K562 (cell line): Measurements from ENCODE around the gene AK2. TPM values are rescaled to one million over a fixed set of nuclear protein-coding genes. Genes with fewer than 3 reads are reported as not detected.

ENCODE experiments used
- ATAC-seq: fragments of 200-7000 bp; cut with Tn5 transposase; 3 replicates; pipeline ENCODE4 v1.9.1; 2020; ENCODE audit warnings: moderate library complexity
- BruUV-seq: library from RNA; stranded (reverse); fragments of 400-500 nt; replicated peaks from 2 replicates; lab custom pipeline; 2021; lab: Mats Ljungman, UMichigan
- CTCF ChIA-PET: fragments of 300-600 bp; formaldehyde crosslinking; extraction: SDS; loops from one replicate; lab custom pipeline; 2021; ENCODE audit warnings: low intra/inter-chr PET ratio; lab: Yijun Ruan, JAX
- POLR2A ChIA-PET: fragments of 300-600, 350-650 bp; sonication (Branson Sonifier 250); formaldehyde crosslinking; extraction: SDS; loops from one replicate; lab custom pipeline; 2021; ENCODE audit warnings: antibody characterized with exemption, inconsistent platforms; lab: Yijun Ruan, JAX
- DNase-seq, 4 experiments: peaks; one replicate each; pipeline versions ENCODE4 v3.0.0 to v3.0.0-alpha.2; 2011 to 2018; ENCODE audit warnings: low spot score in 3 of 4, mixed read lengths in 3 of 4; ENCODE audit errors: extremely low read depth in 1 of 4
- FAIRE-seq: peaks from 2 replicates; lab custom pipeline; 2011; peaks lifted over from hg19 to GRCh38; lab: Jason Lieb, UNC
- H2AFZ ChIP-seq: 2 replicates; pipeline ENCODE4 v1.6.0; 2011; ENCODE audit warnings: low read depth, low read length, control low read depth, inconsistent platforms
- H3K27ac ChIP-seq: fragments of 200-600 bp; 3 replicates; pipeline ENCODE4 v1.8.0; 2011; ENCODE audit warnings: low read depth, mild to moderate bottlenecking, control low read depth, inconsistent platforms, low read length, moderate library complexity, mixed read lengths; ENCODE audit errors: extremely low read depth
- H3K27me3 ChIP-seq, 2 experiments: fragments of 300-600 bp in 1 of 2; 2 replicates in 1 of 2; 3 replicates in 1 of 2; pipeline versions ENCODE4 v1.6.0 to v1.8.0; 2011; ENCODE audit warnings: inconsistent platforms in 2 of 2, low read length in 2 of 2, mild to moderate bottlenecking in 1 of 2, mixed read lengths in 1 of 2, moderate library complexity in 1 of 2; ENCODE audit not compliant: control insufficient read depth in 2 of 2, insufficient read depth in 2 of 2
- H3K36me3 ChIP-seq: fragments of 300-600 bp; 3 replicates; pipeline ENCODE4 v1.8.0; 2011; ENCODE audit warnings: mild to moderate bottlenecking, low read length, inconsistent platforms; ENCODE audit not compliant: control insufficient read depth, insufficient read depth
- H3K4me1 ChIP-seq, 2 experiments: fragments of 200-600 bp in 1 of 2; replicated peaks in 1 of 2; 2 replicates in 1 of 2; 3 replicates in 1 of 2; pipeline versions ENCODE4 v1.5.1 to v1.8.0; 2011; ENCODE audit warnings: inconsistent platforms in 2 of 2, low read length in 2 of 2, mild to moderate bottlenecking in 1 of 2, mixed read lengths in 1 of 2, moderate library complexity in 1 of 2; ENCODE audit not compliant: control insufficient read depth in 2 of 2, insufficient read depth in 2 of 2
- H3K4me2 ChIP-seq: 2 replicates; pipeline ENCODE4 v1.6.1; 2011; ENCODE audit warnings: low read length, control low read depth, inconsistent platforms, mixed read lengths; ENCODE audit not compliant: insufficient read depth
- H3K4me3 ChIP-seq: fragments of 200-600 bp; sonication (generic), shearing (Covaris generic); 2 replicates; pipeline ENCODE4 v1.5.1; 2016; ENCODE audit warnings: control low read depth, inconsistent platforms
- H3K79me2 ChIP-seq: fragments of 200-600 bp; 3 replicates; pipeline ENCODE4 v1.8.0; 2011; ENCODE audit warnings: low read length, inconsistent platforms; ENCODE audit not compliant: control insufficient read depth, insufficient read depth
- H3K9ac ChIP-seq, 2 experiments: 2 replicates each; pipeline versions ENCODE4 v1.6.0 to v1.6.1; 2011; ENCODE audit warnings: low read depth in 2 of 2, low read length in 2 of 2, control low read depth in 1 of 2, inconsistent platforms in 1 of 2, mild to moderate bottlenecking in 1 of 2, mixed read lengths in 1 of 2; ENCODE audit not compliant: insufficient read depth in 1 of 2
- H3K9me1 ChIP-seq: one replicate; pipeline ENCODE4 v1.6.0; 2011; ENCODE audit warnings: inconsistent platforms, mild to moderate bottlenecking, low read length, moderate library complexity; ENCODE audit not compliant: control insufficient read depth, insufficient read depth
- H3K9me3 ChIP-seq: replicated peaks from 2 replicates; pipeline ENCODE4 v1.5.1; 2011; ENCODE audit warnings: low read depth, low read length, inconsistent platforms; ENCODE audit not compliant: control insufficient read depth, insufficient read depth
- H4K20me1 ChIP-seq: replicated peaks from 2 replicates; pipeline ENCODE4 v1.6.1; 2011; ENCODE audit warnings: low read length, inconsistent platforms, mixed read lengths; ENCODE audit not compliant: control insufficient read depth, insufficient read depth
- LCOR ChIP-seq: sonication (generic); formaldehyde crosslinking; IDR thresholded peaks from 2 replicates; pipeline ENCODE4 v1.8.0; 2022; ENCODE audit warnings: mild to moderate bottlenecking, missing genetic modification reagents
- POLR2A ChIP-seq: fragments of 450-650 bp; conservative IDR thresholded peaks from 2 replicates; pipeline ENCODE4 v1.6.1; 2016
- POLR2AphosphoS2 ChIP-seq: IDR thresholded peaks from 2 replicates; pipeline ENCODE4 v1.6.1; 2012; ENCODE audit warnings: low read length, improper control_type of control experiment
- POLR2B ChIP-seq: fragments of 450-650 bp; IDR thresholded peaks from 2 replicates; pipeline ENCODE4 v1.6.1; 2018; ENCODE audit warnings: low read depth; ENCODE audit not compliant: partially characterized antibody
- POLR2G ChIP-seq: fragments of 200-400 bp; formaldehyde crosslinking; IDR thresholded peaks from 2 replicates; pipeline ENCODE4 v1.6.1; 2017; ENCODE audit warnings: low read depth, mild to moderate bottlenecking, antibody characterized with exemption, low read length, moderate library complexity
- SP1 ChIP-seq: sonication (generic); formaldehyde crosslinking; IDR thresholded peaks from 2 replicates; pipeline ENCODE4 v1.8.1; 2022; ENCODE audit warnings: mild to moderate bottlenecking, missing genetic modification reagents
- SUPT5H ChIP-seq: fragments of 450-650 bp; IDR thresholded peaks from 2 replicates; pipeline ENCODE4 v1.6.1; 2016
- THAP12 ChIP-seq: fragments of 250-450 bp; sonication (Bioruptor Pico); IDR thresholded peaks from 2 replicates; pipeline ENCODE4 v1.9.0; 2021; ENCODE audit warnings: mild to moderate bottlenecking, inconsistent platforms
- WGBS: fragments of 100-300 bp; shearing (Covaris generic); methylation state at CpG from one replicate; pipeline ENCODE4 v1.1.6; 2016; ENCODE audit warnings: low coverage, mixed read lengths; ENCODE audit not compliant: insufficient coverage; ENCODE audit errors: missing lambda C conversion rate; 5-methylcytosine and 5-hydroxymethylcytosine counted together
- in situ Hi-C: fragments of 300-500 bp; cut with MboI; formaldehyde crosslinking; loops from 4 replicates; pipeline ENCODE4 v1.15.0; 2018; ENCODE audit warnings: inconsistent platforms, mixed read lengths
- intact Hi-C: fragments of 100-400 bp; cut with micrococcal nuclease; formaldehyde crosslinking; loops from 2 replicates; pipeline ENCODE4 v1.14.2; 2022
- polyA plus RNA-seq, 8 experiments: library from polyadenylated mRNA; depleted of rRNA in 4 of 8; stranded (reverse) in 5 of 8; unstranded in 3 of 8; fragments of >200 nt; fragmentation: Nextera tagmentation in 2 of 8; fragmentation: Illumina TruSeq in 1 of 8; extraction: Ambion mirVana in 2 of 8; extraction: Trizol in 1 of 8; gene quantifications; 2 replicates each; pipeline versions ENCODE4 v1.2.1 to v1.2.3, GENCODE V29; 2011 to 2014; ENCODE audit warnings: inconsistent platforms in 1 of 8, missing spikeins in 1 of 8
- total RNA-seq, 7 experiments: library from RNA; depleted of rRNA in 6 of 7; stranded (reverse); fragments of >200 nt in 6 of 7; fragmentation: Illumina TruSeq in 2 of 7; extraction: Trizol in 2 of 7; gene quantifications; 2 replicates each; pipeline versions ENCODE4 v1.2.1 to v1.2.3, GENCODE V29; 2011 to 2021; ENCODE audit warnings: low replicate concordance in 1 of 7

The AK2 gene
- total and polyA plus RNA-seq, 9 of the 15 experiments (the other 6 are each of a cell fraction or from before 2014, with no cell fraction given) = 105 to 1,050 (median 509) TPM

- intact Hi-C loops = no loop called here
- FAIRE-seq = no peak
- peaks cover 7% of the 10 kb centered on the region for H3K9me1 ChIP-seq
- no peaks in the 10 kb centered on the region for H3K27me3 ChIP-seq
- BruUV-seq = no TSS peak
- 77% methylated on average over 4 of the region's 4 CpGs for WGBS
- no peak for ATAC-seq
- DNase-seq = no peak
- CTCF ChIA-PET = no interaction called here
- H2AFZ ChIP-seq = no peak overlapping the region
- in situ Hi-C loops = no loop called here
- peaks cover 31% of the 10 kb centered on the region for H4K20me1 ChIP-seq
- H3K4me3 ChIP-seq = no peak overlapping the region
- H3K27ac ChIP-seq = no peak overlapping the region
- peaks cover 21% of the 10 kb centered on the region; the same call in 2 of the 3 replicates for H3K36me3 ChIP-seq
- TF ChIP-seq POLR2A (peak; percentile 59), SUPT5H (peak; percentile 50; the same call in 1 of the 2 replicates), POLR2AphosphoS2 (peak; percentile 88), SP1 (CRISPR knock-in tag) (no peak), POLR2B (peak; percentile 54)
- H3K4me2 ChIP-seq = no peak overlapping the region
- H3K79me2 ChIP-seq = peaks cover 3% of the 10 kb centered on the region; the same call in 2 of the 3 replicates
- no peak overlapping the region for H3K9ac ChIP-seq
- POLR2A ChIA-PET = interaction anchor here (0.6 to 2.4 kb wide), 8 partner anchors 8 to 375 kb away, joined by 3 to 13 read pairs (median 4); no protein-coding TSS in a partner anchor
- no peaks in the 10 kb centered on the region for H3K9me3 ChIP-seq
- H3K4me1 ChIP-seq = peaks cover 4 to 26% of the 10 kb centered on the region in 2 experiments; a peak in 4 of 5 replicates
Observed at GRCh38 chr1:33000427-33001026, 36.2 kb downstream of the AK2 start.

GRCh38 chr1:32998997-32999396 lies 37.7 kb downstream of the AK2 start:
- Histone ChIP-seq H3K4me3 (no peak overlapping the region), H3K27ac (no peak overlapping the region), H3K9me3 (no peaks in the 10 kb centered on the region), H3K27me3 (no peaks in the 10 kb centered on the region), H3K9me1 (no peaks in the 10 kb centered on the region), H3K4me2 (no peak overlapping the region), H2AFZ (no peak overlapping the region), H3K4me1 (peaks cover 4 to 11% of the 10 kb centered on the region in 2 experiments; a peak in 4 of 5 replicates), H3K36me3 (peaks cover 10% of the 10 kb centered on the region; the same call in 1 of the 3 replicates)
- in situ Hi-C loops = loop anchor here (5.0 kb wide), 1 partner anchor 62 kb away; no protein-coding TSS in a partner anchor
- POLR2A ChIA-PET = interaction anchor here (0.6 to 7.1 kb wide), 7 partner anchors 8 to 59 kb away, joined by 3 to 95 read pairs (median 3); no protein-coding TSS in a partner anchor
- intact Hi-C loops = no loop called here
- DNase-seq (no peak), ATAC-seq (no peak)
- 92% methylated on average over 4 of the region's 4 CpGs for WGBS
- CTCF ChIA-PET = no interaction called here
- TF ChIP-seq POLR2G (peak; percentile 58), LCOR (CRISPR knock-in tag) (no peak), THAP12 (CRISPR knock-in tag) (peak; percentile 31; the same call in 1 of the 2 replicates)
- TF ChIP-seq, all 486 proteins: peak for 2
- no peak for FAIRE-seq
- no TSS peak for BruUV-seq
- Histone ChIP-seq H3K9ac (peak overlapping the region in 1 of 2 experiments; percentile 56; a peak in 1 of 4 replicates), H4K20me1 (peaks cover 19% of the 10 kb centered on the region), H3K79me2 (no peaks in the 10 kb centered on the region)
